K562 (cell line): Measurements from ENCODE around the gene MGA. TPM values are rescaled to one million over a fixed set of nuclear protein-coding genes. Genes with fewer than 3 reads are reported as not detected.

ENCODE experiments used
- CREB3L1 ChIP-seq: fragments of 450-650 bp; IDR thresholded peaks from 2 replicates; pipeline ENCODE4 v1.6.1; 2014; ENCODE audit warnings: low read depth, mild to moderate bottlenecking, moderate library complexity, borderline replicate concordance
- CXXC5 ChIP-seq: fragments of 250-450 bp; sonication (Bioruptor Pico); IDR thresholded peaks from 2 replicates; pipeline ENCODE4 v1.8.0; 2022; ENCODE audit warnings: inconsistent platforms, mild to moderate bottlenecking, moderate library complexity
- ELF1 ChIP-seq: fragments of 200-800 bp; sonication (Bioruptor generic); IDR thresholded peaks from 2 replicates; pipeline ENCODE4 v1.6.1; 2016; ENCODE audit warnings: missing genetic modification characterization, missing compliant biosample characterization
- EP400 ChIP-seq: fragments of 450-650 bp; IDR thresholded peaks from 2 replicates; pipeline ENCODE4 v1.6.1; 2017; ENCODE audit warnings: antibody characterized with exemption, mild to moderate bottlenecking, moderate library complexity
- FOXA1 ChIP-seq: fragments of 450-650 bp; IDR thresholded peaks from 2 replicates; pipeline ENCODE4 v1.6.1; 2016; ENCODE audit warnings: mild to moderate bottlenecking, borderline replicate concordance
- HDAC1 ChIP-seq, 2 experiments: fragments of 450-650 bp; IDR thresholded peaks; 2 replicates each; pipeline ENCODE4 v1.6.1; 2016 to 2017; ENCODE audit warnings: inconsistent platforms in 1 of 2, mild to moderate bottlenecking in 1 of 2, moderate library complexity in 1 of 2
- HLTF ChIP-seq: fragments of 450-650 bp; IDR thresholded peaks from 2 replicates; pipeline ENCODE4 v1.6.1; 2016
- MCM2 ChIP-seq: fragments of 450-650 bp; IDR thresholded peaks from 2 replicates; pipeline ENCODE4 v1.6.1; 2017; ENCODE audit warnings: low read depth, mild to moderate bottlenecking
- MEF2A ChIP-seq: IDR thresholded peaks from 2 replicates; pipeline ENCODE4 v1.6.1; 2011; ENCODE audit warnings: low read depth, mild to moderate bottlenecking, low read length, moderate library complexity; ENCODE audit not compliant: control insufficient read depth
- MTA1 ChIP-seq: fragments of 450-650 bp; IDR thresholded peaks from 2 replicates; pipeline ENCODE4 v1.6.1; 2017; ENCODE audit warnings: borderline replicate concordance
- MXI1 ChIP-seq: IDR thresholded peaks from 2 replicates; pipeline ENCODE4 v1.6.1; 2011; ENCODE audit warnings: low read depth, mild to moderate bottlenecking, improper control_type of control experiment, low read length
- NRF1 ChIP-seq, 2 experiments: fragments of 450-650 bp; IDR thresholded peaks in 1 of 2; conservative IDR thresholded peaks in 1 of 2; 2 replicates each; pipeline ENCODE4 v1.6.1; 2014; ENCODE audit warnings: mild to moderate bottlenecking in 2 of 2
- POLR2A ChIP-seq: fragments of 450-650 bp; conservative IDR thresholded peaks from 2 replicates; pipeline ENCODE4 v1.6.1; 2016
- POLR2G ChIP-seq: fragments of 200-400 bp; formaldehyde crosslinking; IDR thresholded peaks from 2 replicates; pipeline ENCODE4 v1.6.1; 2017; ENCODE audit warnings: low read depth, mild to moderate bottlenecking, antibody characterized with exemption, low read length, moderate library complexity
- POLR2H ChIP-seq: IDR thresholded peaks from 2 replicates; pipeline ENCODE4 v1.6.1; 2016; ENCODE audit warnings: missing genetic modification characterization, low read depth, mild to moderate bottlenecking, control low read depth, missing compliant biosample characterization, moderate library complexity
- RB1 ChIP-seq: fragments of 450-650 bp; IDR thresholded peaks from 2 replicates; pipeline ENCODE4 v1.6.1; 2017; ENCODE audit warnings: low read depth, mild to moderate bottlenecking
- RBM39 ChIP-seq: fragments of 200-400 bp; formaldehyde crosslinking; optimal IDR thresholded peaks from 2 replicates; pipeline ENCODE3; 2018; ENCODE audit warnings: low read depth, low read length
- SNIP1 ChIP-seq: fragments of 450-650 bp; IDR thresholded peaks from 2 replicates; pipeline ENCODE4 v1.7.1; 2017; ENCODE audit warnings: low read depth, mild to moderate bottlenecking
- ZBTB12 ChIP-seq: fragments of 250-450 bp; sonication (Bioruptor Pico); IDR thresholded peaks from 2 replicates; pipeline ENCODE4 v1.4.0; 2020
- ZNF280A ChIP-seq: fragments of 450-650 bp; IDR thresholded peaks from 2 replicates; pipeline ENCODE4 v1.6.1; 2018; ENCODE audit warnings: mild to moderate bottlenecking, low read depth; ENCODE audit not compliant: partially characterized antibody
- ZNF347 ChIP-seq: fragments of 450-650 bp; formaldehyde crosslinking; IDR thresholded peaks from 2 replicates; pipeline ENCODE4 v1.4.0; 2020; ENCODE audit warnings: low read depth, mild to moderate bottlenecking, moderate library complexity
- polyA plus RNA-seq, 8 experiments: library from polyadenylated mRNA; depleted of rRNA in 4 of 8; stranded (reverse) in 5 of 8; unstranded in 3 of 8; fragments of >200 nt; fragmentation: Nextera tagmentation in 2 of 8; fragmentation: Illumina TruSeq in 1 of 8; extraction: Ambion mirVana in 2 of 8; extraction: Trizol in 1 of 8; gene quantifications; 2 replicates each; pipeline versions ENCODE4 v1.2.1 to v1.2.3, GENCODE V29; 2011 to 2014; ENCODE audit warnings: inconsistent platforms in 1 of 8, missing spikeins in 1 of 8
- total RNA-seq, 7 experiments: library from RNA; depleted of rRNA in 6 of 7; stranded (reverse); fragments of >200 nt in 6 of 7; fragmentation: Illumina TruSeq in 2 of 7; extraction: Trizol in 2 of 7; gene quantifications; 2 replicates each; pipeline versions ENCODE4 v1.2.1 to v1.2.3, GENCODE V29; 2011 to 2021; ENCODE audit warnings: low replicate concordance in 1 of 7
- TF ChIP-seq, protein P1 (sequence below), 2 experiments: fragments of 150-350 bp in 1 of 2; IDR thresholded peaks; 2 replicates each; pipeline ENCODE4 v1.6.1; 2012 to 2016; ENCODE audit warnings: low read depth in 2 of 2, low read length in 2 of 2, mild to moderate bottlenecking in 1 of 2, moderate library complexity in 1 of 2

MGA gene
- total and polyA plus RNA-seq, 9 of the 15 experiments (the other 6 are each of a cell fraction or from before 2014, with no cell fraction given): 4.7 to 56.1 (median 21.1) TPM

GRCh38 chr15:41790756-41791546, 130.7 kb downstream of the MGA start (continued):
- no peak for TF ChIP-seq ZBTB12 (CRISPR knock-in tag)
- TF ChIP-seq, protein P1, sequence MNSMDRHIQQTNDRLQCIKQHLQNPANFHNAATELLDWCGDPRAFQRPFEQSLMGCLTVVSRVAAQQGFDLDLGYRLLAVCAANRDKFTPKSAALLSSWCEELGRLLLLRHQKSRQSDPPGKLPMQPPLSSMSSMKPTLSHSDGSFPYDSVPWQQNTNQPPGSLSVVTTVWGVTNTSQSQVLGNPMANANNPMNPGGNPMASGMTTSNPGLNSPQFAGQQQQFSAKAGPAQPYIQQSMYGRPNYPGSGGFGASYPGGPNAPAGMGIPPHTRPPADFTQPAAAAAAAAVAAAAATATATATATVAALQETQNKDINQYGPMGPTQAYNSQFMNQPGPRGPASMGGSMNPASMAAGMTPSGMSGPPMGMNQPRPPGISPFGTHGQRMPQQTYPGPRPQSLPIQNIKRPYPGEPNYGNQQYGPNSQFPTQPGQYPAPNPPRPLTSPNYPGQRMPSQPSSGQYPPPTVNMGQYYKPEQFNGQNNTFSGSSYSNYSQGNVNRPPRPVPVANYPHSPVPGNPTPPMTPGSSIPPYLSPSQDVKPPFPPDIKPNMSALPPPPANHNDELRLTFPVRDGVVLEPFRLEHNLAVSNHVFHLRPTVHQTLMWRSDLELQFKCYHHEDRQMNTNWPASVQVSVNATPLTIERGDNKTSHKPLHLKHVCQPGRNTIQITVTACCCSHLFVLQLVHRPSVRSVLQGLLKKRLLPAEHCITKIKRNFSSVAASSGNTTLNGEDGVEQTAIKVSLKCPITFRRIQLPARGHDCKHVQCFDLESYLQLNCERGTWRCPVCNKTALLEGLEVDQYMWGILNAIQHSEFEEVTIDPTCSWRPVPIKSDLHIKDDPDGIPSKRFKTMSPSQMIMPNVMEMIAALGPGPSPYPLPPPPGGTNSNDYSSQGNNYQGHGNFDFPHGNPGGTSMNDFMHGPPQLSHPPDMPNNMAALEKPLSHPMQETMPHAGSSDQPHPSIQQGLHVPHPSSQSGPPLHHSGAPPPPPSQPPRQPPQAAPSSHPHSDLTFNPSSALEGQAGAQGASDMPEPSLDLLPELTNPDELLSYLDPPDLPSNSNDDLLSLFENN (IDR thresholded peaks at IDR 0.05; ENCODE audit: low read depth in 2 of 2, low read length in 2 of 2): no peak
- TF ChIP-seq ZNF280A: no peak
- no peak for TF ChIP-seq CREB3L1
- no peak for TF ChIP-seq MCM2
- TF ChIP-seq HDAC1 (IDR thresholded peaks at IDR 0.05): peak in 1 of 2 experiments; percentile 54; a peak in 1 of 4 replicates
- no peak for TF ChIP-seq SNIP1
- 0 out of 4 replicates have a peak, but pooled peaks of 1 of the 2 experiments have one; percentile 25 for TF ChIP-seq NRF1 (conservative IDR thresholded peaks at IDR 0.05 in 1 of 2, IDR thresholded peaks at IDR 0.05 in 1 of 2)
- TF ChIP-seq ZNF347 (CRISPR knock-in tag): no peak
- TF ChIP-seq MXI1: no peak
- no peak for TF ChIP-seq RB1
- no peak for TF ChIP-seq EP400
- no peak for TF ChIP-seq RBM39
- TF ChIP-seq POLR2G: no peak
- no peak for TF ChIP-seq POLR2H (tag)
- TF ChIP-seq HLTF: no peak
- TF ChIP-seq CXXC5 (CRISPR knock-in tag): no peak
- TF ChIP-seq FOXA1: no peak
- TF ChIP-seq MTA1: no peak
- TF ChIP-seq MEF2A: peak; percentile 91
- TF ChIP-seq POLR2A: no peak
- TF ChIP-seq ELF1 (tag): no peak
